ENCODE measurements around the gene MT1A.

- TF ChIP-seq CTCF (conservative IDR thresholded peaks at IDR 0.05 in 1 of 2, IDR thresholded peaks at IDR 0.05 in 1 of 2; ENCODE audit: extremely low read depth in 1 of 2, insufficient read depth in 1 of 2, low read depth in 1 of 2, low read length in 2 of 2), result no peak
- no peak for TF ChIP-seq EZH2 (IDR thresholded peaks at IDR 0.05; ENCODE audit: borderline replicate concordance, low read length)
Measured at GRCh38 chr16:56611281-56611833, 27.1 kb upstream of the MT1A start.

Data from mammary epithelial cell (primary cell).